ENCODE measurements around the gene MASP1. TPM values are rescaled to one million over a fixed set of nuclear protein-coding genes. Genes with fewer than 3 reads are reported as not detected.

MASP1 gene
- total and polyA plus RNA-seq, 2 of the 4 experiments (the other 2 are of a cell fraction), result 13.1 to 16.2 TPM

DNA sequence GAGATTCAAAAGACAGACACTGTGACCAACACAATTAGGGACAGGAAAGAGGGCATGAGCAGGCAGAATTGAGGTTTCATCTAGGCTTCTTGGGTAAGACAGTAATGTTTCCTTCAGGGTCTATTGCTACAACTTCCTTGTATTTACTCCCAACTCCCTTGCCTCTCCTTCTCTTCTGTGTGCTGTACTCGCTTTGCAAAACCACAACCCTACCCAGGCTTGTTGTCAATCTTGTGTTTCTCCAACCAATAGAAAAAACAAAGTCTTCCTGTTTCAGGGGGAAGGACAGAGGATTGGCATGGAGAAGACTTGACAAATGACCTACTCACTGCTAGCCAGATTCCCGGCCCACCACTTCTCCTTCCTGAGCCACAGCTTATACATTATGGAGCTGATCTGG is 36.3 kb upstream of the MASP1 start:
- Histone ChIP-seq H4K5ac (ENCODE audit: low read depth, low read length) (no peak overlapping the region), H2BK20ac (ENCODE audit: low read depth, low read length) (no peak overlapping the region), H4K91ac (ENCODE audit: insufficient read depth, low read depth, low read length) (no peak overlapping the region), H2AFZ (replicated peaks; ENCODE audit: low read length, poor library complexity) (no peak overlapping the region), H3K4me2 (ENCODE audit: low read depth, low read length) (no peak overlapping the region), H2BK5ac (ENCODE audit: low read depth, low read length, poor library complexity, severe bottlenecking) (no peak overlapping the region), H3K79me1 (ENCODE audit: low read depth in 1 of 2, low read length in 2 of 2) (no peaks in the 10 kb centered on the region), H3K4ac (ENCODE audit: low read depth, low read length) (no peak overlapping the region), H3K4me3 (ENCODE audit: insufficient read depth, low read depth, low read length) (no peak overlapping the region), H3K27ac (ENCODE audit: insufficient read depth, low read length) (no peak overlapping the region), H3K36me3 (ENCODE audit: control insufficient read depth, insufficient read depth, low read length) (no peaks in the 10 kb centered on the region), H3K9me1 (ENCODE audit: insufficient read depth, low read length) (no peaks in the 10 kb centered on the region), H2BK15ac (ENCODE audit: low read depth, low read length) (no peak overlapping the region), H4K8ac (ENCODE audit: low read depth in 2 of 2, low read length in 2 of 2) (no peak overlapping the region), H2AK5ac (ENCODE audit: low read depth, low read length) (no peak overlapping the region), H2BK120ac (ENCODE audit: low read depth, low read length) (no peak overlapping the region), H3K14ac (replicated peaks; ENCODE audit: low read depth, low read length) (no peak overlapping the region), H3K4me1 (ENCODE audit: control insufficient read depth, insufficient read depth, low read length) (no peaks in the 10 kb centered on the region), H3K23ac (ENCODE audit: low read depth, low read length) (no peak overlapping the region), H3K9me3 (ENCODE audit: control insufficient read depth, insufficient read depth, low read length) (no peaks in the 10 kb centered on the region), H4K20me1 (ENCODE audit: insufficient read depth, low read length) (no peaks in the 10 kb centered on the region), H3K9ac (ENCODE audit: low read depth, low read length) (no peak overlapping the region), H2AK9ac (replicated peaks; ENCODE audit: low read depth, low read length, poor library complexity) (no peak overlapping the region), H3K27me3 (ENCODE audit: control insufficient read depth, insufficient read depth, low read length) (peaks cover 23% of the 10 kb centered on the region), H3K56ac (ENCODE audit: extremely low read depth, insufficient read depth, low read length) (no peak overlapping the region), H3K18ac (ENCODE audit: low read depth, low read length) (no peak overlapping the region)
- dilution Hi-C loops (cut with HindIII; ENCODE audit: low sequenced_read_pairs, unreplicated experiment), result no loop called here
- ChIA-PET CTCF (interaction anchor here (0.9 to 1.7 kb wide), 4 partner anchors 8 to 351 kb away, joined by 3 to 5 read pairs (median 3); partner anchors contain the start of gene RPL39L), POLR2A (ENCODE audit: unreplicated experiment) (no interaction called here)
- TF ChIP-seq, protein P1, sequence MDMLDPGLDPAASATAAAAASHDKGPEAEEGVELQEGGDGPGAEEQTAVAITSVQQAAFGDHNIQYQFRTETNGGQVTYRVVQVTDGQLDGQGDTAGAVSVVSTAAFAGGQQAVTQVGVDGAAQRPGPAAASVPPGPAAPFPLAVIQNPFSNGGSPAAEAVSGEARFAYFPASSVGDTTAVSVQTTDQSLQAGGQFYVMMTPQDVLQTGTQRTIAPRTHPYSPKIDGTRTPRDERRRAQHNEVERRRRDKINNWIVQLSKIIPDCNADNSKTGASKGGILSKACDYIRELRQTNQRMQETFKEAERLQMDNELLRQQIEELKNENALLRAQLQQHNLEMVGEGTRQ (IDR thresholded peaks at IDR 0.05; ENCODE audit: low read depth, low read length), result no peak
- no peak for TF ChIP-seq NFE2L2 (IDR thresholded peaks at IDR 0.05; ENCODE audit: low read depth, low read length)
- TF ChIP-seq RCOR1 (IDR thresholded peaks at IDR 0.05; ENCODE audit: insufficient replicate concordance, low read length), result no peak
- no peak for TF ChIP-seq CHD1 (IDR thresholded peaks at IDR 0.05; ENCODE audit: low read depth, low read length)
- TF ChIP-seq RFX5 (IDR thresholded peaks at IDR 0.05; ENCODE audit: low read depth, low read length), result no peak
- TF ChIP-seq BHLHE40 (IDR thresholded peaks at IDR 0.05; ENCODE audit: low read depth, low read length), result no peak
- TF ChIP-seq, protein P2, sequence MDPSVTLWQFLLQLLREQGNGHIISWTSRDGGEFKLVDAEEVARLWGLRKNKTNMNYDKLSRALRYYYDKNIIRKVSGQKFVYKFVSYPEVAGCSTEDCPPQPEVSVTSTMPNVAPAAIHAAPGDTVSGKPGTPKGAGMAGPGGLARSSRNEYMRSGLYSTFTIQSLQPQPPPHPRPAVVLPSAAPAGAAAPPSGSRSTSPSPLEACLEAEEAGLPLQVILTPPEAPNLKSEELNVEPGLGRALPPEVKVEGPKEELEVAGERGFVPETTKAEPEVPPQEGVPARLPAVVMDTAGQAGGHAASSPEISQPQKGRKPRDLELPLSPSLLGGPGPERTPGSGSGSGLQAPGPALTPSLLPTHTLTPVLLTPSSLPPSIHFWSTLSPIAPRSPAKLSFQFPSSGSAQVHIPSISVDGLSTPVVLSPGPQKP (IDR thresholded peaks at IDR 0.05; ENCODE audit: borderline replicate concordance, low read depth, low read length), result no peak
- TF ChIP-seq MAFK (IDR thresholded peaks at IDR 0.05; ENCODE audit: low read depth, low read length), result no peak
- TF ChIP-seq MXI1 (IDR thresholded peaks at IDR 0.05; ENCODE audit: borderline replicate concordance, low read depth, low read length), result no peak
- intact Hi-C loops (cut with micrococcal nuclease), result no loop called here
- in situ Hi-C loops (cut with MboI; ENCODE audit: low sequenced_read_pairs), result no loop called here
- no TSS peak for BruUV-seq (replicated peaks)
- WGBS, 2 experiments (ENCODE audit: extremely low coverage in 2 of 2, insufficient read length in 1 of 2), result no CpG with 5 or more reads among the region's 2 CpGs
- no peak for DNase-seq
- ATAC-seq (ENCODE audit: low read depth), result no peak

Data from IMR-90 (cell line).